Fibroblast of lung (primary cell): ENCODE data around the gene SMC1A. TPM values are rescaled to one million over a fixed set of nuclear protein-coding genes. Genes with fewer than 3 reads are reported as not detected.
"Not testable (repeated sequence)": the region's sequence is repeated elsewhere in the genome, so short reads cannot be mapped to it uniquely, and the experiment has no call there.

ENCODE experiments used
- DNase-seq, 2 donors: peaks; one replicate each; pipeline versions ENCODE4 v3.0.0 to v3.0.0-alpha.2; 2010; ENCODE audit warnings: low read depth in 2 of 2
- H2AFZ ChIP-seq: 2 replicates; pipeline ENCODE4 v1.5.1; 2012; ENCODE audit warnings: low read length, control low read depth, inconsistent platforms
- H3K27ac ChIP-seq: 2 replicates; pipeline ENCODE4 v1.5.1; 2011; ENCODE audit warnings: low read length, control low read depth; ENCODE audit not compliant: insufficient read depth
- H3K27me3 ChIP-seq: 2 replicates; pipeline ENCODE4 v1.5.1; 2011; ENCODE audit warnings: mild to moderate bottlenecking, low read length; ENCODE audit not compliant: control insufficient read depth, insufficient read depth
- H3K36me3 ChIP-seq: 2 replicates; pipeline ENCODE4 v1.5.1; 2011; ENCODE audit warnings: low read length; ENCODE audit not compliant: control insufficient read depth, insufficient read depth
- H3K4me1 ChIP-seq: 2 replicates; pipeline ENCODE4 v1.5.1; 2011; ENCODE audit warnings: low read length; ENCODE audit not compliant: control insufficient read depth, insufficient read depth; ENCODE audit errors: extremely low read depth
- H3K4me2 ChIP-seq: 2 replicates; pipeline ENCODE4 v1.5.1; 2011; ENCODE audit warnings: low read length, control low read depth; ENCODE audit not compliant: insufficient read depth; ENCODE audit errors: extremely low read depth
- H3K4me3 ChIP-seq, 4 experiments: fragments of 200-600 bp in 1 of 4; sonication (generic) in 1 of 4; replicated peaks in 1 of 4; 2 replicates each; pipeline ENCODE4 v1.5.1; 2011 to 2016; ENCODE audit warnings: low read length in 4 of 4, low read depth in 3 of 4, mild to moderate bottlenecking in 3 of 4, control low read depth in 2 of 4, inconsistent platforms in 1 of 4, mixed read lengths in 1 of 4; ENCODE audit not compliant: insufficient read depth in 1 of 4; ENCODE audit errors: control extremely low read depth in 1 of 4
- H3K79me2 ChIP-seq: 2 replicates; pipeline ENCODE4 v1.5.1; 2012; ENCODE audit warnings: mild to moderate bottlenecking, low read length, inconsistent platforms; ENCODE audit not compliant: control insufficient read depth, insufficient read depth
- H3K9ac ChIP-seq: 2 replicates; pipeline ENCODE4 v1.5.1; 2011; ENCODE audit warnings: mild to moderate bottlenecking, low read length, control low read depth; ENCODE audit not compliant: insufficient read depth
- H3K9me3 ChIP-seq: 2 replicates; pipeline ENCODE4 v1.5.1; 2012; ENCODE audit warnings: low read depth, low read length; ENCODE audit not compliant: control insufficient read depth, insufficient read depth
- H4K20me1 ChIP-seq: 2 replicates; pipeline ENCODE4 v1.5.1; 2011; ENCODE audit warnings: low read length; ENCODE audit not compliant: control insufficient read depth, insufficient read depth; ENCODE audit errors: extremely low read depth
- EZH2 ChIP-seq: IDR thresholded peaks from 2 replicates; pipeline ENCODE4 v1.5.1; 2012; ENCODE audit warnings: low read length, control low read depth, mild to moderate bottlenecking; ENCODE audit errors: missing control alignments
- polyA minus RNA-seq: library from RNA; depleted of rRNA, polyadenylated mRNA; stranded (reverse); fragments of >200 nt; gene quantifications from 2 replicates; pipeline ENCODE4 v1.2.3, GENCODE V29; 2011; ENCODE audit warnings: low replicate concordance
- polyA plus RNA-seq, 2 donors: library from polyadenylated mRNA; depleted of rRNA in 1 of 2; stranded (reverse) in 1 of 2; unstranded in 1 of 2; fragments of >200 nt; gene quantifications; 2 replicates each; pipeline ENCODE4 v1.2.1, GENCODE V29; 2011 to 2012; ENCODE audit warnings: missing spikeins in 1 of 2
- total RNA-seq: library from RNA; depleted of rRNA; stranded (reverse); fragments of >200 nt; gene quantifications from 2 replicates; pipeline ENCODE4 v1.2.1, GENCODE V29; 2014
- TF ChIP-seq, protein P1 (sequence below), 2 donors: IDR thresholded peaks in 1 of 2; conservative IDR thresholded peaks in 1 of 2; 1 replicate in 1 of 2; 2 replicates in 1 of 2; pipeline ENCODE4 v1.5.1; 2011 to 2012; ENCODE audit warnings: low read length in 2 of 2, control low read depth in 1 of 2, inconsistent platforms in 1 of 2, low read depth in 1 of 2, mild to moderate bottlenecking in 1 of 2

SMC1A gene
- total RNA-seq (7.7 and 9.6 TPM in 2 replicates), polyA plus RNA-seq (23.5 and 53.3 TPM in 2 replicates), polyA minus RNA-seq (11.2 and 22.9 TPM in 2 replicates)
- polyA plus RNA-seq (2012): 20.4 and 45.4 TPM in 2 replicates

DNA sequence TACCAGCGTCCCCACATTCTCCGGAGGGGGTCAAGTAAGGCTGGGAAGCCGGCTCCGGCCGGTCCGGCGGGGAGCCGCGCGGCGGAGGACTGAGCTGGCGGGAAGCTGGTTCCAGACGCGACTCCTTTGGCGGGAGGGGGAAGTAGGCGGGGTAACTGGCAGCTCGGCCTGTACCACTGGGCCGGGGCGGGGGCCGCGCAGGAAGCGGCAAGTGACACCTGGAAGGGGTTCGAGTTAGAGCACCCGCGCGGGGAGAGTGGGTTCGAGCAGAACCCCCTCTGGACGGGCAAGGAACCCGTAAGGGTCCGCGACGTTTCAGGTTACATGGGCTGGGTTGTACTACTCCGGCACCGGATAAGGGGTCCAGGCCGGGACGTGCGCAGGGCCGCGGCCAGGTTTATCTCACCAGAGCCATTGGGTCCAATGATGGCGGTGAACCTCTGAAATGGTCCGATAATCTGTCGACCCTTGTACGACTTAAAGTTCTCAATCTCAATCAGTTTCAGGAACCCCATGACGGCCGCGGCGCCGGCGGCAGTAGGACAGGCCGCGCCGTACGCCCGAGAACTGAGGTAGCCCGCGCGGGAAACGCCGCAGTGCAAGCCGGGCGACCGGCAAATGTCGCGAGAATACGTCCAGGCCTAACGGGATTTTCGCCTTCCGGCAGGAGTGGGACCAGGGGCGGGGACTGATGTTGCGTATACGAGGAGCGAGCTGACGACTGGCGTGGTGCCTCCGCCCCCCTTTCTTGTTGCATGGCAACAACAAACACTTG, at the start of gene SMC1A:
Gene SMC1A, minus strand, starts transcription at position 569 of the 775 bp plus-strand sequence. Its CDS starts 54 bp downstream, at position 515.
- no peak for TF ChIP-seq EZH2
- TF ChIP-seq, protein P1, sequence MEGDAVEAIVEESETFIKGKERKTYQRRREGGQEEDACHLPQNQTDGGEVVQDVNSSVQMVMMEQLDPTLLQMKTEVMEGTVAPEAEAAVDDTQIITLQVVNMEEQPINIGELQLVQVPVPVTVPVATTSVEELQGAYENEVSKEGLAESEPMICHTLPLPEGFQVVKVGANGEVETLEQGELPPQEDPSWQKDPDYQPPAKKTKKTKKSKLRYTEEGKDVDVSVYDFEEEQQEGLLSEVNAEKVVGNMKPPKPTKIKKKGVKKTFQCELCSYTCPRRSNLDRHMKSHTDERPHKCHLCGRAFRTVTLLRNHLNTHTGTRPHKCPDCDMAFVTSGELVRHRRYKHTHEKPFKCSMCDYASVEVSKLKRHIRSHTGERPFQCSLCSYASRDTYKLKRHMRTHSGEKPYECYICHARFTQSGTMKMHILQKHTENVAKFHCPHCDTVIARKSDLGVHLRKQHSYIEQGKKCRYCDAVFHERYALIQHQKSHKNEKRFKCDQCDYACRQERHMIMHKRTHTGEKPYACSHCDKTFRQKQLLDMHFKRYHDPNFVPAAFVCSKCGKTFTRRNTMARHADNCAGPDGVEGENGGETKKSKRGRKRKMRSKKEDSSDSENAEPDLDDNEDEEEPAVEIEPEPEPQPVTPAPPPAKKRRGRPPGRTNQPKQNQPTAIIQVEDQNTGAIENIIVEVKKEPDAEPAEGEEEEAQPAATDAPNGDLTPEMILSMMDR (conservative IDR thresholded peaks at IDR 0.05 in 1 of 2, IDR thresholded peaks at IDR 0.05 in 1 of 2; ENCODE audit: low read depth in 1 of 2, low read length in 2 of 2): no peak
- peak; percentile 96 to 98 for DNase-seq
- H3K4me2 ChIP-seq: peak within 1 kb of the TSS; percentile 99

DNA sequence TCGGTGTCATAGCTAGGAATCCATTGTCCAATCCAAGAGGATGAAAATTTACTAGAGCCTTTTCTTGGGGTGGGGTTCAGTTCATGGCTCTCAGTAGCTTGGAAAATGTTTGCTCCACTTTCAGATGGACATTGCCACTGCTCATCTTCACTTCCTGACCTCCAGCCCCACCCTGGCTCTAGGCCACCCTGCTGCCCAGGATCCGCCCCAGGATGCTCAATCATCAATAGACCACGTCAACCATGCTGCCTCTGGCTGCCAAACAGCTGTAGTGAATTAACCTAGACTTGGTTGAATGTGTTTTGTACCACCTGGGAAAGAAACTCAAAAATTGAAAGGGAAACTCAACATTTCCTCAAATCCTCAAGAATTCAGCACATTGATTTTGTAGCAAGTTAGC, 48.9 kb upstream of the SMC1A start:
- no peak overlapping the region for H2AFZ ChIP-seq
- no peaks in the 10 kb centered on the region for H4K20me1 ChIP-seq
- no peaks in the 10 kb centered on the region for H3K9me3 ChIP-seq
- no peak overlapping the region for H3K4me2 ChIP-seq
- H3K4me3 ChIP-seq: no peak overlapping the region
- H3K27ac ChIP-seq: no peak overlapping the region
- no peak overlapping the region for H3K9ac ChIP-seq
- TF ChIP-seq EZH2: no peak
- TF ChIP-seq, protein P1 (conservative IDR thresholded peaks at IDR 0.05 in 1 of 2, IDR thresholded peaks at IDR 0.05 in 1 of 2; ENCODE audit: low read depth in 1 of 2, low read length in 2 of 2): no peak
- H3K4me1 ChIP-seq: no peaks in the 10 kb centered on the region
- no peaks in the 10 kb centered on the region for H3K79me2 ChIP-seq
- H3K27me3 ChIP-seq: no peaks in the 10 kb centered on the region
- no peaks in the 10 kb centered on the region for H3K36me3 ChIP-seq
- no peak for DNase-seq

More for the DNA sequence above, at the start of gene SMC1A:
- no peaks in the 10 kb centered on the region for H3K36me3 ChIP-seq
- H2AFZ ChIP-seq: peak within 1 kb of the TSS; percentile 85
- peak within 1 kb of the TSS; percentile 94 for H3K9ac ChIP-seq
- H3K9me3 ChIP-seq: no peaks in the 10 kb centered on the region
- H3K4me3 ChIP-seq: peak within 1 kb of the TSS; percentile 71 to 96 (median 84)
- H4K20me1 ChIP-seq: no peaks in the 10 kb centered on the region
- H3K27ac ChIP-seq: peak within 1 kb of the TSS; percentile 98
- no peaks in the 10 kb centered on the region for H3K27me3 ChIP-seq
- H3K79me2 ChIP-seq: peaks cover 42% of the 10 kb centered on the region
- H3K4me1 ChIP-seq: peaks cover 4% of the 10 kb centered on the region

DNA sequence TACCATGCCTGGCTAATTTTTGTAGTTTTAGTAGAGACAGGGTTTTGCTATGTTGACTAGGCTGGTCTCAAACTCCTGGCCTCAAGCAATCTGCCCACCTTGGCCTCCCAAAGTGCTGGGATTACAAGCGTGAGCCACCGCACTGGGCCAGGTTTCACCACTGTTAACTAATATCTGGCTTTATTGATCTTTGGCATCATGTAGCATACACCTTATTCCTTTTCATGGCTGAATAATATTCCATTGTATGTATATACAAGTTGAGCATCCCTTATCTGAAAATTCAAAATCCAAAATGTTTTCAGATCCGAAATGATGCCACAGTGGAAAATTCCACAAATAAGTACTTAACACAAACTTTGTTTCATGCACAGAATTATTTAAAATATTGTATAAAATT, 46.2 kb upstream of the SMC1A start:
- not testable (repeated sequence) for H3K79me2 ChIP-seq, H3K36me3 ChIP-seq, H3K4me1 ChIP-seq, H2AFZ ChIP-seq, H3K27me3 ChIP-seq, H3K9me3 ChIP-seq, H3K4me3 ChIP-seq, H4K20me1 ChIP-seq, H3K4me2 ChIP-seq, H3K27ac ChIP-seq, H3K9ac ChIP-seq, DNase-seq
